ENCODE results near the gene MAML2. TPM values are rescaled to one million over a fixed set of nuclear protein-coding genes. Genes with fewer than 3 reads are reported as not detected.

Gene MAML2
- total and polyA plus RNA-seq, 2 of the 8 experiments (the other 6 are each of a cell fraction or from before 2014, with no cell fraction given), result 3.8 to 6.6 TPM

GRCh38 chr11:96004862-96005261 lies 338.1 kb downstream of the MAML2 start:
- Histone ChIP-seq H3K18ac (ENCODE audit: extremely low read depth, low read length) (no peak overlapping the region), H2BK120ac (replicated peaks; ENCODE audit: low read depth, low read length) (no peak overlapping the region), H2AK5ac (ENCODE audit: low read depth, low read length) (no peak overlapping the region), H4K20me1 (replicated peaks in 1 of 2; ENCODE audit: control insufficient read depth in 1 of 2, insufficient read depth in 2 of 2, low read length in 2 of 2) (no peaks in the 10 kb centered on the region), H3K27me3 (replicated peaks in 1 of 4; ENCODE audit: control insufficient read depth in 3 of 4, extremely low read depth in 1 of 4, insufficient read depth in 3 of 4, low read length in 3 of 4) (no peaks in the 10 kb centered on the region), H2BK12ac (ENCODE audit: low read depth, low read length) (no peak overlapping the region), H3K9me3 (ENCODE audit: insufficient read depth in 2 of 2, low read depth in 1 of 2, low read length in 1 of 2) (no peaks in the 10 kb centered on the region), H3K27ac (ENCODE audit: low read depth, low read length) (no peak overlapping the region), H3K23me2 (ENCODE audit: low read depth, low read length) (peaks cover 5% of the 10 kb centered on the region; the same call in 1 of the 2 replicates), H4K5ac (ENCODE audit: insufficient read length, low read depth, low read length) (no peak overlapping the region), H3K4ac (replicated peaks; ENCODE audit: insufficient read length, low read depth, low read length) (no peak overlapping the region), H2AFZ (ENCODE audit: low read length) (no peak overlapping the region), H3K23ac (ENCODE audit: insufficient read length) (no peak overlapping the region), H3K79me2 (ENCODE audit: control insufficient read depth in 1 of 2, insufficient read depth in 2 of 2, low read length in 2 of 2) (no peaks in the 10 kb centered on the region), H3K36me3 (ENCODE audit: control insufficient read depth in 2 of 4, insufficient read depth in 4 of 4, low read length in 3 of 4) (no peaks in the 10 kb centered on the region; a peak in 1 of 8 replicates), H4K91ac (replicated peaks; ENCODE audit: insufficient read length, low read length) (no peak overlapping the region), H2BK15ac (ENCODE audit: low read length) (no peak overlapping the region), H4K8ac (ENCODE audit: extremely low read depth, insufficient read depth, low read length) (no peak overlapping the region), H3K4me1 (replicated peaks in 1 of 4; ENCODE audit: control insufficient read depth in 3 of 4, insufficient read depth in 4 of 4, low read length in 3 of 4) (peaks cover 0 to 4% (median under 1%) of the 10 kb centered on the region in 4 experiments; a peak in 3 of 7 replicates), H3K9ac (replicated peaks in 1 of 4; ENCODE audit: extremely low read depth in 1 of 4, low read depth in 3 of 4, low read length in 3 of 4) (no peak overlapping the region), H3K79me1 (ENCODE audit: low read depth, low read length) (no peaks in the 10 kb centered on the region), H3K4me3 (ENCODE audit: extremely low read depth in 1 of 4, insufficient read depth in 2 of 4, low read depth in 3 of 4, low read length in 4 of 4) (no peak overlapping the region), H2BK20ac (ENCODE audit: low read length) (no peak overlapping the region), H3K56ac (replicated peaks; ENCODE audit: insufficient read length, low read depth, low read length) (no peak overlapping the region), H3K14ac (ENCODE audit: insufficient read length) (no peak overlapping the region), H3K4me2 (ENCODE audit: insufficient read depth in 1 of 2, low read depth in 2 of 2, low read length in 2 of 2) (no peak overlapping the region), H2BK5ac (ENCODE audit: low read depth, low read length) (no peak overlapping the region)
- ChIA-PET CTCF (ENCODE audit: partially characterized antibody) (no interaction called here), POLR2A (ENCODE audit: partially characterized antibody) (no interaction called here)
- DNase-seq (ENCODE audit: low read depth in 1 of 2, low spot score in 2 of 2) (no peak), FAIRE-seq (no peak)
- TF ChIP-seq SRF (IDR thresholded peaks at IDR 0.05; ENCODE audit: low read depth, low read length) (no peak), ATF3 (IDR thresholded peaks at IDR 0.05; ENCODE audit: insufficient read depth, low read depth, low read length) (no peak), GABPA (IDR thresholded peaks at IDR 0.05; ENCODE audit: borderline replicate concordance, insufficient read depth, low read length) (no peak), YY1 (IDR thresholded peaks at IDR 0.05; ENCODE audit: low read depth, low read length) (no peak), CREB1 (IDR thresholded peaks at IDR 0.05) (no peak), TCF12 (IDR thresholded peaks at IDR 0.05; ENCODE audit: low read depth, low read length) (no peak), KDM4A (IDR thresholded peaks at IDR 0.05; ENCODE audit: low read depth, low read length, severe bottlenecking) (no peak), HDAC6 (IDR thresholded peaks at IDR 0.05; ENCODE audit: low read depth, low read length) (no peak)
- whole genome bisulfite sequencing, 2 experiments (ENCODE audit: extremely low coverage in 1 of 2, insufficient coverage in 1 of 2, insufficient read length in 1 of 2, insufficient replicate concordance in 2 of 2, low coverage in 1 of 2, low lambda C conversion rate in 2 of 2, missing lambda C conversion rate in 1 of 2), result 95% methylated on average over 1 of the region's 1 CpG; no CpG with 5 or more reads in 1 of the 2 experiments
